Measurements from ENCODE around the gene CYTH3. TPM values are rescaled to one million over a fixed set of nuclear protein-coding genes. Genes with fewer than 3 reads are reported as not detected.

The CYTH3 gene
- polyA plus RNA-seq, 2 of the 4 experiments (the other 2 are of a cell fraction) = 18.6 to 24.2 TPM

DNA sequence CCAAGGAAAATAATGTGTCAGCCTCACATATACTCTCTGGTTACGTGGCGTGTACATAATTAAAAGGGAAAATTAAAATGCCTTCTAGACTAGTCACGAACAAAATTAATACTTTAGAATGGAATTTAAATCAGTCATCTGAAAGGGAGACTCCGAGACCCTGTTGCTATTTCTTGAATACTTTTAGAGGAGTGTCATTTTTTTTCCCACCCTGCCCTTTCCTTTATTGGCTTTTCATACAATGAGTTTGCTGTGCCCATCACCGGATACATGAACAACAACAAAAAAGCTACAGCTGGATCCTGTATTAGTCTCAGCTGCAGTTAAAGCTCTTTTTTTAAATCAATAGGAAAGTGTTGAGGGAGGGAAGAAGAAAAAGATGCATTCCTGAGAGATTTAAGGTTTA is 20.1 kb downstream of the CYTH3 start:
- TF ChIP-seq RAD21 (conservative IDR thresholded peaks at IDR 0.05 in 1 of 2, IDR thresholded peaks at IDR 0.05 in 1 of 2) (no peak), POLR2AphosphoS2 (conservative IDR thresholded peaks at IDR 0.05; ENCODE audit: low read length) (no peak), RARB (CRISPR knock-in tag; IDR thresholded peaks at IDR 0.05) (no peak), KDM5A (IDR thresholded peaks at IDR 0.05) (no peak), MAFK (IDR thresholded peaks at IDR 0.05; ENCODE audit: partially characterized antibody) (no peak), CBX8 (IDR thresholded peaks at IDR 0.05) (no peak), BHLHE40 (IDR thresholded peaks at IDR 0.05; ENCODE audit: low read depth, low read length) (no peak), GATA3 (IDR thresholded peaks at IDR 0.05; ENCODE audit: borderline replicate concordance) (no peak), BCL3 (IDR thresholded peaks at IDR 0.05) (no peak)
- ChIA-PET POLR2A (no interaction called here), CTCF (interaction anchor here (0.7 to 1.8 kb wide), 4 partner anchors 14 to 80 kb away, joined by 3 to 5 read pairs (median 4); no protein-coding TSS in a partner anchor)
- Histone ChIP-seq H3K27ac (no peak overlapping the region), H3K4me3 (no peak overlapping the region), H3K9me3 (no peaks in the 10 kb centered on the region), H3K4me1 (peaks cover 49% of the 10 kb centered on the region), H3K4me2 (no peak overlapping the region)
- ATAC-seq (no peak), FAIRE-seq (no peak), DNase-seq (ENCODE audit: low read depth in 1 of 2, low spot score in 1 of 2) (no peak)
- 90% methylated on average over 5 of the region's 5 CpGs for WGBS (ENCODE audit: missing lambda C conversion rate)

- ATAC-seq (no peak), DNase-seq (ENCODE audit: low read depth in 1 of 2, low spot score in 1 of 2) (no peak), FAIRE-seq (no peak)
- H3K4me1 ChIP-seq = peaks cover 49% of the 10 kb centered on the region
- H3K9me3 ChIP-seq = no peaks in the 10 kb centered on the region
- H3K4me3 ChIP-seq = no peak overlapping the region
- no peak for TF ChIP-seq CTCF (IDR thresholded peaks at IDR 0.05)
- no peak for TF ChIP-seq RNF2 (IDR thresholded peaks at IDR 0.05; ENCODE audit: borderline replicate concordance, low read depth)
- no peak for TF ChIP-seq ZC3H11A (IDR thresholded peaks at IDR 0.05)
- no peak for TF ChIP-seq CHD2 (IDR thresholded peaks at IDR 0.05; ENCODE audit: low read length, partially characterized antibody)
- no peak for TF ChIP-seq HOXB13 (CRISPR knock-in tag; IDR thresholded peaks at IDR 0.05; ENCODE audit: low read depth)
- no peak for TF ChIP-seq JUNB (IDR thresholded peaks at IDR 0.05)
- no peak for TF ChIP-seq BHLHE40 (IDR thresholded peaks at IDR 0.05; ENCODE audit: low read depth, low read length)
- ChIA-PET CTCF (interaction anchor here (0.6 to 1.8 kb wide), 6 partner anchors 15 to 122 kb away, joined by 3 to 5 read pairs (median 4); no protein-coding TSS in a partner anchor), POLR2A (no interaction called here)
- H3K27ac ChIP-seq = no peak overlapping the region
- 76% methylated on average over 4 of the region's 4 CpGs for WGBS (ENCODE audit: missing lambda C conversion rate)
- no peak overlapping the region for H3K4me2 ChIP-seq
Observed at GRCh38 chr7:6251653-6252052, 20.8 kb downstream of the CYTH3 start.

DNA sequence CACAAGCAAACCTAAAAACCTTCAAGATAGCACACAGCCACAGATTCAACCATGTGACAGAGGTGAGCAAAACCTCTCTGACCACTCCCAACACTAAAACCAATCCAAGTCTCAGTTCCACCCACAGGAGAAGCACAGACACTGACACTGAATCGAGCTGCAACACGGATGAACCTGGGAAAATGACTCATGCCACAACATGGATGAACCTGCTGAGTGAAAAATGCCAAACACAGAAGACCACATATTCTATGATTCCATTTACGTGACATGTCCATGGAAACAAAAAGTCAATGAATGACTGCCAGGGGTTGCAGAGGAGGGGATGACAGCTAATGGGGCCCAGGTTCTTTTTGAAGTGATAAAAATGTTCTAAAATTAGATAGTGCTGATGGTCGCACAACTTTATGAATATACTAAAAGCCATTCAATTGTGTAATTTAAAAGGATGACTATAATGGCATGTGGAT is 22.0 kb downstream of the CYTH3 start:
- DNase-seq (ENCODE audit: low read depth in 1 of 2, low spot score in 1 of 2) (no peak), FAIRE-seq (no peak), ATAC-seq (no peak)
- 83% methylated on average over 4 of the region's 4 CpGs for WGBS (ENCODE audit: missing lambda C conversion rate)
- CTCF ChIA-PET = interaction anchor here (1.0 to 1.4 kb wide), 4 partner anchors 9 to 90 kb away, joined by 3 to 5 read pairs (median 4); no protein-coding TSS in a partner anchor
- POLR2A ChIA-PET = no interaction called here
- Histone ChIP-seq H3K4me3 (no peak overlapping the region), H3K4me1 (peaks cover 43% of the 10 kb centered on the region), H3K4me2 (no peak overlapping the region), H3K27ac (no peak overlapping the region), H3K9me3 (no peaks in the 10 kb centered on the region)
- no peak for TF ChIP-seq POLR2AphosphoS2 (conservative IDR thresholded peaks at IDR 0.05; ENCODE audit: low read length)
- no peak for TF ChIP-seq REST (IDR thresholded peaks at IDR 0.05)
- TF ChIP-seq NR3C1 (IDR thresholded peaks at IDR 0.05) = no peak
- no peak for TF ChIP-seq HOXB13 (CRISPR knock-in tag; IDR thresholded peaks at IDR 0.05; ENCODE audit: low read depth)
- no peak for TF ChIP-seq SREBF2 (IDR thresholded peaks at IDR 0.05)
- no peak for TF ChIP-seq FOSL2 (IDR thresholded peaks at IDR 0.05)
- no peak for TF ChIP-seq FOSL2 (CRISPR knock-in tag; IDR thresholded peaks at IDR 0.05)
- TF ChIP-seq, protein P1, sequence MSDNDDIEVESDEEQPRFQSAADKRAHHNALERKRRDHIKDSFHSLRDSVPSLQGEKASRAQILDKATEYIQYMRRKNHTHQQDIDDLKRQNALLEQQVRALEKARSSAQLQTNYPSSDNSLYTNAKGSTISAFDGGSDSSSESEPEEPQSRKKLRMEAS (IDR thresholded peaks at IDR 0.05) = no peak
- no peak for TF ChIP-seq HOXB5 (CRISPR knock-in tag; IDR thresholded peaks at IDR 0.05)
- no peak for TF ChIP-seq EHMT2 (IDR thresholded peaks at IDR 0.05; ENCODE audit: low read depth)
- TF ChIP-seq RCOR1 (IDR thresholded peaks at IDR 0.05; ENCODE audit: low read depth, low read length) = no peak
- TF ChIP-seq HOXA7 (CRISPR knock-in tag; IDR thresholded peaks at IDR 0.05) = no peak
- no peak for TF ChIP-seq POLR2A (IDR thresholded peaks at IDR 0.05; ENCODE audit: low read length)
- TF ChIP-seq RARB (CRISPR knock-in tag; IDR thresholded peaks at IDR 0.05) = no peak
- no peak for TF ChIP-seq MAFK (IDR thresholded peaks at IDR 0.05; ENCODE audit: partially characterized antibody)
- no peak for TF ChIP-seq EHF (CRISPR knock-in tag; IDR thresholded peaks at IDR 0.05)
- TF ChIP-seq, protein P2, sequence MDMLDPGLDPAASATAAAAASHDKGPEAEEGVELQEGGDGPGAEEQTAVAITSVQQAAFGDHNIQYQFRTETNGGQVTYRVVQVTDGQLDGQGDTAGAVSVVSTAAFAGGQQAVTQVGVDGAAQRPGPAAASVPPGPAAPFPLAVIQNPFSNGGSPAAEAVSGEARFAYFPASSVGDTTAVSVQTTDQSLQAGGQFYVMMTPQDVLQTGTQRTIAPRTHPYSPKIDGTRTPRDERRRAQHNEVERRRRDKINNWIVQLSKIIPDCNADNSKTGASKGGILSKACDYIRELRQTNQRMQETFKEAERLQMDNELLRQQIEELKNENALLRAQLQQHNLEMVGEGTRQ (IDR thresholded peaks at IDR 0.05) = no peak
- no peak for TF ChIP-seq JUNB (IDR thresholded peaks at IDR 0.05)
- TF ChIP-seq TP53 (CRISPR knock-in tag; IDR thresholded peaks at IDR 0.05) = no peak
- no peak for TF ChIP-seq KDM5A (IDR thresholded peaks at IDR 0.05)

All from A549 (cell line).